Measurements from ENCODE around the gene ZNF624. TPM values are rescaled to one million over a fixed set of nuclear protein-coding genes. Genes with fewer than 3 reads are reported as not detected.

Gene ZNF624
- total RNA-seq, 6 experiments from 2014 or later, result 0.55 to 1.2 (median 0.89) TPM

- TF ChIP-seq POLR2A (IDR thresholded peaks at IDR 0.05), result no peak
- TF ChIP-seq, protein P1, sequence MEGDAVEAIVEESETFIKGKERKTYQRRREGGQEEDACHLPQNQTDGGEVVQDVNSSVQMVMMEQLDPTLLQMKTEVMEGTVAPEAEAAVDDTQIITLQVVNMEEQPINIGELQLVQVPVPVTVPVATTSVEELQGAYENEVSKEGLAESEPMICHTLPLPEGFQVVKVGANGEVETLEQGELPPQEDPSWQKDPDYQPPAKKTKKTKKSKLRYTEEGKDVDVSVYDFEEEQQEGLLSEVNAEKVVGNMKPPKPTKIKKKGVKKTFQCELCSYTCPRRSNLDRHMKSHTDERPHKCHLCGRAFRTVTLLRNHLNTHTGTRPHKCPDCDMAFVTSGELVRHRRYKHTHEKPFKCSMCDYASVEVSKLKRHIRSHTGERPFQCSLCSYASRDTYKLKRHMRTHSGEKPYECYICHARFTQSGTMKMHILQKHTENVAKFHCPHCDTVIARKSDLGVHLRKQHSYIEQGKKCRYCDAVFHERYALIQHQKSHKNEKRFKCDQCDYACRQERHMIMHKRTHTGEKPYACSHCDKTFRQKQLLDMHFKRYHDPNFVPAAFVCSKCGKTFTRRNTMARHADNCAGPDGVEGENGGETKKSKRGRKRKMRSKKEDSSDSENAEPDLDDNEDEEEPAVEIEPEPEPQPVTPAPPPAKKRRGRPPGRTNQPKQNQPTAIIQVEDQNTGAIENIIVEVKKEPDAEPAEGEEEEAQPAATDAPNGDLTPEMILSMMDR (IDR thresholded peaks at IDR 0.05), result no peak
- no peak for DNase-seq
- Histone ChIP-seq H3K27me3 (no peaks in the 10 kb centered on the region), H3K36me3 (no peaks in the 10 kb centered on the region), H3K27ac (peak overlapping the region in 2 of 3 donors; percentile 43 to 51), H3K4me3 (no peak overlapping the region), H3K4me1 (peaks cover 0 to 12% (median 0%) of the 10 kb centered on the region in 4 donors), H3K9me3 (peaks cover 0 to 5% (median 0%) of the 10 kb centered on the region in 4 donors)
- intact Hi-C loops (cut with DNase I), result no loop called here
- ATAC-seq, result peak in 3 of 4 donors; percentile 19 to 41 (median 27)
- 11% methylated on average over 2 of the region's 2 CpGs for WGBS (ENCODE audit: insufficient coverage, low coverage, low lambda C conversion rate, missing lambda C conversion rate)
Measured at GRCh38 chr17:16593356-16594102, 60.1 kb downstream of the ZNF624 start.

- H3K4me1 ChIP-seq, result peaks cover 0 to 18% (median 0%) of the 10 kb centered on the region in 4 donors
- no peaks in the 10 kb centered on the region for H3K27me3 ChIP-seq
- ATAC-seq (peak; percentile 97 to 98 (median 98)), DNase-seq (peak; percentile 93 to 95 (median 94))
- H3K36me3 ChIP-seq, result no peaks in the 10 kb centered on the region
- peak overlapping the region in 2 of 3 donors; percentile 24 to 32 for H3K27ac ChIP-seq
- peak; percentile 46 for TF ChIP-seq POLR2A (IDR thresholded peaks at IDR 0.05)
- TF ChIP-seq, protein P1 (IDR thresholded peaks at IDR 0.05), result peak; percentile 96 to 100 (median 100)
- 34% methylated on average over 8 of the region's 53 CpGs for WGBS (ENCODE audit: insufficient coverage, low coverage, low lambda C conversion rate, missing lambda C conversion rate)
- peak overlapping the region; percentile 50 to 60 (median 58) for H3K4me3 ChIP-seq
- intact Hi-C loops (cut with DNase I), result no loop called here
- H3K9me3 ChIP-seq, result no peaks in the 10 kb centered on the region
Measured at GRCh38 chr17:16589097-16589969, 64.3 kb downstream of the ZNF624 start.

GRCh38 chr17:16585796-16586195 lies 67.9 kb downstream of the ZNF624 start:
- Histone ChIP-seq H3K9me3 (no peaks in the 10 kb centered on the region), H3K36me3 (no peaks in the 10 kb centered on the region), H3K27me3 (no peaks in the 10 kb centered on the region), H3K27ac (no peak overlapping the region), H3K4me3 (no peak overlapping the region), H3K4me1 (peaks cover 0 to 15% (median 0%) of the 10 kb centered on the region in 4 donors)
- ATAC-seq (no peak), DNase-seq (no peak)
- intact Hi-C loops (cut with DNase I), result no loop called here
- 13% methylated on average over 3 of the region's 4 CpGs for WGBS (ENCODE audit: insufficient coverage, low coverage, low lambda C conversion rate, missing lambda C conversion rate)
- TF ChIP-seq, protein P1 (IDR thresholded peaks at IDR 0.05), result no peak
- no peak for TF ChIP-seq POLR2A (IDR thresholded peaks at IDR 0.05)

DNA sequence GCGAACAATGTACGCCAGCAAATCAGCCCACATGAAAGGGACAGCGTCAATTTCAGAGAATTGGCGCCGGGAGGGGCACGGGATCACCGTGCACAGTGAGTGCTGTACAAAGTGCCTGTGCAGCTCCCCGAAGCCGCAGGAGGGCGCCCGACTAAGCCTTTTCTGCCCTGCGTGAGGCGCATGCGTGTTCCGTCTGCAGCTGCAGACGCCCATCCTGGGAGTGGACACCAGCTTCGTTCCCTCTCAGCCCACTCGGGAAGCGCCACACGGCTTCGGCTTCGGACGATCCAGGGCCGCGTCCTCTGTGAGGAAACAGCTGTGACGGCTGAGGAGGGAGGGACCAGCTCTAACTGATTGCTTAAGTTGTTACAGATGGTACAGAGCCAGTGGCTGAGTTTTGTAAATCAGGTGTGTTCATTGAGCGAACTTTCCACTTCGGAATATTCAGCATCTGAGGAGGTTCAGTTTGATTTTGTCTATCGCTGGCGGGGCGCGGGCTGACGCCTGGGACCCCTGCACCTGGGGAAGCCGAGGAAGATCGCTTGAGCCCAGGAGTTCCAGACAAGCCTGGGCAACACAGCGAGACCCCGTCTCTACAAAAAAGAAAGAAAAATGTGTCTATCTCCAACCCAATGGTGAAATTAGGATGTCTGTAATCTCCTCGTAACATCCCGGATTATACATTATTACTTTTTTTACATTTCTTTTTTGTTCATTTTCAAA lies 69.2 kb downstream of the ZNF624 start:
- intact Hi-C loops (cut with DNase I), result no loop called here
- Histone ChIP-seq H3K27ac (peak overlapping the region in 1 of 3 donors; percentile 19), H3K4me1 (peaks cover 0 to 15% (median 0%) of the 10 kb centered on the region in 4 donors), H3K27me3 (no peaks in the 10 kb centered on the region), H3K36me3 (no peaks in the 10 kb centered on the region), H3K9me3 (no peaks in the 10 kb centered on the region), H3K4me3 (peak overlapping the region in 2 of 3 donors; percentile 12 to 38)
- TF ChIP-seq, protein P1 (IDR thresholded peaks at IDR 0.05), result peak; percentile 64 to 93 (median 82)
- TF ChIP-seq POLR2A (IDR thresholded peaks at IDR 0.05), result no peak
- DNase-seq (peak; percentile 84 to 94 (median 87)), ATAC-seq (peak; percentile 94 to 97 (median 96))
- WGBS (ENCODE audit: insufficient coverage, low coverage, low lambda C conversion rate, missing lambda C conversion rate), result 14% methylated on average over 24 of the region's 39 CpGs
